A549 (cell line): ENCODE data around the gene XRCC5.

ENCODE experiments used
- CTCF ChIP-seq: fragments of >200 bp; sonication (Bioruptor Twin); formaldehyde crosslinking; IDR thresholded peaks from 3 replicates; pipeline ENCODE4 v1.5.1; 2016
- EP300 ChIP-seq, 2 experiments: fragments of >200 bp; sonication (Bioruptor Twin); formaldehyde crosslinking; IDR thresholded peaks; 2 replicates in 1 of 2; 3 replicates in 1 of 2; pipeline ENCODE4 v1.6.1; 2016 to 2017
- ESRRA ChIP-seq: fragments of 150-350 bp; IDR thresholded peaks from 2 replicates; pipeline ENCODE4 v1.6.1; 2014; ENCODE audit warnings: mild to moderate bottlenecking, low read length, borderline replicate concordance
- HDAC2 ChIP-seq: fragments of 200-600 bp; sonication (generic); IDR thresholded peaks from 2 replicates; pipeline ENCODE4 v1.6.1; 2016
- HMGXB4 ChIP-seq: fragments of 250-450 bp; sonication (Bioruptor Pico); IDR thresholded peaks from 2 replicates; pipeline ENCODE4 v1.5.0; 2021; ENCODE audit warnings: mild to moderate bottlenecking, moderate library complexity, borderline replicate concordance
- MAX ChIP-seq: IDR thresholded peaks from 2 replicates; pipeline ENCODE4 v1.6.1; 2012
- MAZ ChIP-seq: fragments of 150-350 bp; IDR thresholded peaks from 2 replicates; pipeline ENCODE4 v1.6.1; 2014; ENCODE audit warnings: antibody characterized with exemption, low read depth, low read length, borderline replicate concordance
- POLR2A ChIP-seq: IDR thresholded peaks from 2 replicates; pipeline ENCODE4 v1.6.1; 2012; ENCODE audit warnings: mild to moderate bottlenecking, low read length
- RAD21 ChIP-seq, 2 experiments: fragments of >200 bp in 1 of 2; sonication (Bioruptor Twin) in 1 of 2; formaldehyde crosslinking in 1 of 2; IDR thresholded peaks in 1 of 2; conservative IDR thresholded peaks in 1 of 2; 2 replicates in 1 of 2; 3 replicates in 1 of 2; pipeline ENCODE4 v1.6.1; 2012 to 2018; ENCODE audit warnings: inconsistent platforms in 1 of 2
- REST ChIP-seq: fragments of 200-600 bp; sonication (generic); IDR thresholded peaks from 2 replicates; pipeline ENCODE4 v1.6.1; 2016; ENCODE audit warnings: antibody characterized with exemption, mild to moderate bottlenecking, moderate library complexity
- RNF2 ChIP-seq: fragments of 200-600 bp; sonication (generic); IDR thresholded peaks from 2 replicates; pipeline ENCODE4 v1.6.1; 2016; ENCODE audit warnings: low read depth, mild to moderate bottlenecking, antibody characterized with exemption, moderate library complexity, borderline replicate concordance
- SMC3 ChIP-seq: fragments of >200 bp; sonication (Bioruptor Twin); formaldehyde crosslinking; IDR thresholded peaks from 3 replicates; pipeline ENCODE4 v1.6.1; 2018; ENCODE audit warnings: inconsistent platforms

- TF ChIP-seq MAX = no peak
- TF ChIP-seq POLR2A = no peak
- TF ChIP-seq CTCF = no peak
- TF ChIP-seq MAZ = no peak
- no peak for TF ChIP-seq RNF2
- TF ChIP-seq SMC3 = no peak
- no peak for TF ChIP-seq ESRRA
- TF ChIP-seq EP300 (IDR thresholded peaks at IDR 0.05) = no peak
- no peak for TF ChIP-seq HMGXB4 (CRISPR knock-in tag)
- TF ChIP-seq HDAC2 = no peak
- no peak for TF ChIP-seq REST
- no peak for TF ChIP-seq RAD21 (conservative IDR thresholded peaks at IDR 0.05 in 1 of 2, IDR thresholded peaks at IDR 0.05 in 1 of 2)
Measured at GRCh38 chr2:216107320-216107719, 1.8 kb upstream of the XRCC5 start.
